ENCODE measurements around the gene MS4A15.
A peak's percentile ranks its signal among the peaks of the same experiment; 100 is the strongest.
"Not testable (repeated sequence)": the region's sequence is repeated elsewhere in the genome, so short reads cannot be mapped to it uniquely, and the experiment has no call there.

Gene MS4A15

GRCh38 chr11:60756307-60757032 lies at the start of gene MS4A15:
MS4A15 (plus strand) TSS chr11:60756867; CDS start chr11:60763734, 6,867 bp downstream.
- Histone ChIP-seq H3K9ac (ENCODE audit: low read depth in 1 of 2, low read length in 2 of 2) (no peak within 1 kb of the TSS), H3K27me3 (ENCODE audit: control insufficient read depth in 1 of 2, insufficient read depth in 2 of 2, low read length in 2 of 2) (peaks cover 0 to 4% of the 10 kb centered on the region in 2 donors), H3K4me3 (ENCODE audit: low read depth in 1 of 2, low read length in 2 of 2) (no peak within 1 kb of the TSS), H3K27ac (ENCODE audit: low read depth, low read length) (no peak within 1 kb of the TSS), H3K9me3 (ENCODE audit: control insufficient read depth in 1 of 2, low read length in 2 of 2) (no peaks in the 10 kb centered on the region), H3K36me3 (ENCODE audit: control insufficient read depth in 1 of 2, insufficient read depth in 2 of 2, low read length in 2 of 2) (no peaks in the 10 kb centered on the region), H3K4me1 (ENCODE audit: control insufficient read depth in 1 of 2, insufficient read depth in 2 of 2, low read length in 2 of 2) (peaks cover 5 to 9% of the 10 kb centered on the region in 2 donors)

GRCh38 chr11:60706931-60707330 lies 49.7 kb upstream of the MS4A15 start:
- Histone ChIP-seq H3K27ac (ENCODE audit: low read depth, low read length) (no peak overlapping the region), H3K36me3 (ENCODE audit: control insufficient read depth in 1 of 2, insufficient read depth in 2 of 2, low read length in 2 of 2) (no peaks in the 10 kb centered on the region), H3K4me1 (ENCODE audit: control insufficient read depth in 1 of 2, insufficient read depth in 2 of 2, low read length in 2 of 2) (peaks cover 5 to 16% of the 10 kb centered on the region in 2 donors), H3K9ac (ENCODE audit: low read depth in 1 of 2, low read length in 2 of 2) (no peak overlapping the region), H3K9me3 (ENCODE audit: control insufficient read depth in 1 of 2, low read length in 2 of 2) (no peaks in the 10 kb centered on the region), H3K4me3 (ENCODE audit: low read depth in 1 of 2, low read length in 2 of 2) (no peak overlapping the region), H3K27me3 (ENCODE audit: control insufficient read depth in 1 of 2, insufficient read depth in 2 of 2, low read length in 2 of 2) (no peaks in the 10 kb centered on the region)

DNA sequence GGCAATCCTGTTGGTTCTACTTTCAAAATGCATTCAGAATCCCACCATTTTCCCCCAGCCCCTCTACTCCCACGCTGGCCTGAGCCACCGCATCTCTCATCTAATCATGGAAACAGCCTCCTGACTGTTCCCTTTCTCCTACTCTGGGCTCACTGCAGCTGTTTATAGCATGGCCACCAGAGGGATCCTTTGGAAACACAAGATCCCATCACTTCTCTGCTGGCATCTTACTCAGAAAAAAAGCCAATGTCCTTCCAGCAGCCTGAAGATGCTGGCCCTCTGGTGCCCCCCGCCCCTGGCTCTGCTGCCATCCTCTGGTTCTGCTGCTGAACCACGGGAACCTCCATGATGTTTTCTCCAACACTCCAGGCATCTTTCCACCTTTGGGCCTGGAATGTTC lies 46.2 kb upstream of the MS4A15 start:
- H3K4me1 ChIP-seq (ENCODE audit: control insufficient read depth in 1 of 2, insufficient read depth in 2 of 2, low read length in 2 of 2), result peaks cover 10 to 20% of the 10 kb centered on the region in 2 donors
- H3K27me3 ChIP-seq (ENCODE audit: control insufficient read depth in 1 of 2, insufficient read depth in 2 of 2, low read length in 2 of 2), result no peaks in the 10 kb centered on the region
- H3K9ac ChIP-seq (ENCODE audit: low read depth in 1 of 2, low read length in 2 of 2), result no peak overlapping the region
- H3K27ac ChIP-seq (ENCODE audit: low read depth, low read length), result no peak overlapping the region
- H3K4me3 ChIP-seq (ENCODE audit: low read depth in 1 of 2, low read length in 2 of 2), result no peak overlapping the region
- no peaks in the 10 kb centered on the region for H3K36me3 ChIP-seq (ENCODE audit: control insufficient read depth in 1 of 2, insufficient read depth in 2 of 2, low read length in 2 of 2)
- H3K9me3 ChIP-seq (ENCODE audit: control insufficient read depth in 1 of 2, low read length in 2 of 2), result no peaks in the 10 kb centered on the region

- peaks cover 10 to 20% of the 10 kb centered on the region in 2 donors for H3K4me1 ChIP-seq (ENCODE audit: control insufficient read depth in 1 of 2, insufficient read depth in 2 of 2, low read length in 2 of 2)
- no peaks in the 10 kb centered on the region for H3K36me3 ChIP-seq (ENCODE audit: control insufficient read depth in 1 of 2, insufficient read depth in 2 of 2, low read length in 2 of 2)
- no peak overlapping the region for H3K4me3 ChIP-seq (ENCODE audit: low read depth in 1 of 2, low read length in 2 of 2)
- H3K9ac ChIP-seq (ENCODE audit: low read depth in 1 of 2, low read length in 2 of 2), result no peak overlapping the region
- H3K9me3 ChIP-seq (ENCODE audit: control insufficient read depth in 1 of 2, low read length in 2 of 2), result no peaks in the 10 kb centered on the region
- no peak overlapping the region for H3K27ac ChIP-seq (ENCODE audit: low read depth, low read length)
- no peaks in the 10 kb centered on the region for H3K27me3 ChIP-seq (ENCODE audit: control insufficient read depth in 1 of 2, insufficient read depth in 2 of 2, low read length in 2 of 2)
These were observed 45.4 kb upstream of the MS4A15 start for GRCh38 chr11:60711276-60711675.

GRCh38 chr11:60713423-60713822 lies 43.2 kb upstream of the MS4A15 start:
- Histone ChIP-seq H3K4me1 (ENCODE audit: control insufficient read depth in 1 of 2, insufficient read depth in 2 of 2, low read length in 2 of 2) (peaks cover 17 to 20% of the 10 kb centered on the region in 2 donors), H3K9me3 (ENCODE audit: control insufficient read depth in 1 of 2, low read length in 2 of 2) (peaks cover 5 to 12% of the 10 kb centered on the region in 2 donors)
- H3K9ac ChIP-seq (ENCODE audit: low read depth in 1 of 2, low read length in 2 of 2); H3K36me3 ChIP-seq (ENCODE audit: control insufficient read depth in 1 of 2, insufficient read depth in 2 of 2, low read length in 2 of 2); H3K27ac ChIP-seq (ENCODE audit: low read depth, low read length); H3K27me3 ChIP-seq (ENCODE audit: control insufficient read depth in 1 of 2, insufficient read depth in 2 of 2, low read length in 2 of 2); H3K4me3 ChIP-seq (ENCODE audit: low read depth in 1 of 2, low read length in 2 of 2): not testable (repeated sequence)

DNA sequence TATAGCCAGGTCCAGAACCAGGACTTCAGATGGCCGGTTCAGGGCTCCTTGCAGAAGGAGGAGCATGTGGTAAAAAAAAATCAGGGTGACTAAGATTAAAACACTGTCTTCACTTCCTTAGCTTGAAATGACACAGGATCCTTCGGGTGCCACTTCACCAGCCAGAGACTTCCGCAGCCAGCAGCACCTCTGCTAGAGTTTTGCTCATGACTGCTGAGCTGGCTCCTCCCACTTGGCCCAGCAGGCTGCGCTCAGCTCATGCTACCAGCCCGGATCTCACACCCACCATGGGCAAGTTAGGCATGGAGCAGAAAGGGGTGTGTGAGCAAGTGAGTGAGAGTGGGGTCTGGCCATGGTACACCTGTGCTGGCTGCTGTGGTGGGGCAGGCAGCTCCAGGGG lies 38.7 kb upstream of the MS4A15 start:
- peak overlapping the region in 1 of 2 donors; percentile 35 for H3K9ac ChIP-seq (ENCODE audit: low read depth in 1 of 2, low read length in 2 of 2)
- H3K9me3 ChIP-seq (ENCODE audit: control insufficient read depth in 1 of 2, low read length in 2 of 2), result peaks cover 7 to 12% of the 10 kb centered on the region in 2 donors
- H3K4me3 ChIP-seq (ENCODE audit: low read depth in 1 of 2, low read length in 2 of 2), result peak overlapping the region in 1 of 2 donors; percentile 16
- H3K27me3 ChIP-seq (ENCODE audit: control insufficient read depth in 1 of 2, insufficient read depth in 2 of 2, low read length in 2 of 2), result no peaks in the 10 kb centered on the region
- H3K27ac ChIP-seq (ENCODE audit: low read depth, low read length), result no peak overlapping the region
- no peaks in the 10 kb centered on the region for H3K36me3 ChIP-seq (ENCODE audit: control insufficient read depth in 1 of 2, insufficient read depth in 2 of 2, low read length in 2 of 2)
- H3K4me1 ChIP-seq (ENCODE audit: control insufficient read depth in 1 of 2, insufficient read depth in 2 of 2, low read length in 2 of 2), result peaks cover 19 to 24% of the 10 kb centered on the region in 2 donors

- Histone ChIP-seq H3K9me3 (ENCODE audit: control insufficient read depth in 1 of 2, low read length in 2 of 2) (peaks cover 7 to 12% of the 10 kb centered on the region in 2 donors), H3K27me3 (ENCODE audit: control insufficient read depth in 1 of 2, insufficient read depth in 2 of 2, low read length in 2 of 2) (no peaks in the 10 kb centered on the region), H3K27ac (ENCODE audit: low read depth, low read length) (no peak overlapping the region), H3K9ac (ENCODE audit: low read depth in 1 of 2, low read length in 2 of 2) (peak overlapping the region in 1 of 2 donors; percentile 35), H3K4me1 (ENCODE audit: control insufficient read depth in 1 of 2, insufficient read depth in 2 of 2, low read length in 2 of 2) (peaks cover 19 to 21% of the 10 kb centered on the region in 2 donors), H3K4me3 (ENCODE audit: low read depth in 1 of 2, low read length in 2 of 2) (peak overlapping the region in 1 of 2 donors; percentile 16), H3K36me3 (ENCODE audit: control insufficient read depth in 1 of 2, insufficient read depth in 2 of 2, low read length in 2 of 2) (no peaks in the 10 kb centered on the region)
These were observed 37.9 kb upstream of the MS4A15 start for GRCh38 chr11:60718524-60719316.

GRCh38 chr11:60719391-60719790 lies 37.3 kb upstream of the MS4A15 start:
- Histone ChIP-seq H3K27me3 (ENCODE audit: control insufficient read depth in 1 of 2, insufficient read depth in 2 of 2, low read length in 2 of 2) (no peaks in the 10 kb centered on the region), H3K36me3 (ENCODE audit: control insufficient read depth in 1 of 2, insufficient read depth in 2 of 2, low read length in 2 of 2) (no peaks in the 10 kb centered on the region), H3K4me1 (ENCODE audit: control insufficient read depth in 1 of 2, insufficient read depth in 2 of 2, low read length in 2 of 2) (peaks cover 19 to 21% of the 10 kb centered on the region in 2 donors), H3K4me3 (ENCODE audit: low read depth in 1 of 2, low read length in 2 of 2) (no peak overlapping the region), H3K27ac (ENCODE audit: low read depth, low read length) (peak overlapping the region; percentile 43), H3K9ac (ENCODE audit: low read depth in 1 of 2, low read length in 2 of 2) (no peak overlapping the region), H3K9me3 (ENCODE audit: control insufficient read depth in 1 of 2, low read length in 2 of 2) (peaks cover 7 to 12% of the 10 kb centered on the region in 2 donors)

GRCh38 chr11:60720460-60720859 lies 36.2 kb upstream of the MS4A15 start:
- H3K9ac ChIP-seq (ENCODE audit: low read depth in 1 of 2, low read length in 2 of 2), result no peak overlapping the region
- H3K27me3 ChIP-seq (ENCODE audit: control insufficient read depth in 1 of 2, insufficient read depth in 2 of 2, low read length in 2 of 2), result no peaks in the 10 kb centered on the region
- no peaks in the 10 kb centered on the region for H3K36me3 ChIP-seq (ENCODE audit: control insufficient read depth in 1 of 2, insufficient read depth in 2 of 2, low read length in 2 of 2)
- no peak overlapping the region for H3K27ac ChIP-seq (ENCODE audit: low read depth, low read length)
- peaks cover 7 to 12% of the 10 kb centered on the region in 2 donors for H3K9me3 ChIP-seq (ENCODE audit: control insufficient read depth in 1 of 2, low read length in 2 of 2)
- H3K4me3 ChIP-seq (ENCODE audit: low read depth in 1 of 2, low read length in 2 of 2), result no peak overlapping the region
- peaks cover 19 to 21% of the 10 kb centered on the region in 2 donors for H3K4me1 ChIP-seq (ENCODE audit: control insufficient read depth in 1 of 2, insufficient read depth in 2 of 2, low read length in 2 of 2)

DNA sequence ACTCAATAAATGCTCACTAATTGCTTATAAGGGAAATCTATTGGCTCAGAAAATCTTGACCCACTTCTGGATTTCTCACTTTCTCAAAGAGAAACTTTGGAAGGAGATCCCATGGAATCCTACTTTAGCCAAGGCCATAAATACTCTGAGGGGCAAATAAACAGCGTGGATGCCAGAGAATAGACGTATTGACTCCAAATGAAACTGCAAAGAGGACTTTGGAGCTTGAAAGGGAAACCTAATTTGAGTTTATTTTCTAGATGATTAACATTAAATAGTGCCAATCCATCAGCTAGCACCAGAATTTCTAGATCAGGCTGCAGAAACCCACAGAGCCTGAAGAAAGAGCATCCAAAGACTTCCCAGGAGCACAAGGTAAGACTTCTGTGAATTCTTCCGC lies 32.2 kb upstream of the MS4A15 start, which contains the start of gene MS4A18:
Gene MS4A18 (plus strand): TSS at position 301 of the 400 bp plus-strand sequence.
- no peaks in the 10 kb centered on the region for H3K9me3 ChIP-seq (ENCODE audit: control insufficient read depth in 1 of 2, low read length in 2 of 2)
- H3K4me3 ChIP-seq (ENCODE audit: low read depth in 1 of 2, low read length in 2 of 2), result no peak within 1 kb of the TSS
- H3K27ac ChIP-seq (ENCODE audit: low read depth, low read length), result no peak within 1 kb of the TSS
- H3K27me3 ChIP-seq (ENCODE audit: control insufficient read depth in 1 of 2, insufficient read depth in 2 of 2, low read length in 2 of 2), result peaks cover 0 to 6% of the 10 kb centered on the region in 2 donors
- H3K9ac ChIP-seq (ENCODE audit: low read depth in 1 of 2, low read length in 2 of 2), result no peak within 1 kb of the TSS
- peaks cover 12 to 13% of the 10 kb centered on the region in 2 donors for H3K4me1 ChIP-seq (ENCODE audit: control insufficient read depth in 1 of 2, insufficient read depth in 2 of 2, low read length in 2 of 2)
- H3K36me3 ChIP-seq (ENCODE audit: control insufficient read depth in 1 of 2, insufficient read depth in 2 of 2, low read length in 2 of 2), result no peaks in the 10 kb centered on the region

Measured in duodenal mucosa (tissue), 2 donors.